NCI-H2196 (cell line): ENCODE measurements around the gene CDC42EP1.
"Not testable (repeated sequence)": the region's sequence is repeated elsewhere in the genome, so short reads cannot be mapped to it uniquely, and the experiment has no call there.

Experiments used
- DNase-seq: peaks from one replicate; lab custom pipeline; 2025; ENCODE audit not compliant: unreplicated experiment; lab: John Stamatoyannopoulos, UW

The CDC42EP1 gene

DNA sequence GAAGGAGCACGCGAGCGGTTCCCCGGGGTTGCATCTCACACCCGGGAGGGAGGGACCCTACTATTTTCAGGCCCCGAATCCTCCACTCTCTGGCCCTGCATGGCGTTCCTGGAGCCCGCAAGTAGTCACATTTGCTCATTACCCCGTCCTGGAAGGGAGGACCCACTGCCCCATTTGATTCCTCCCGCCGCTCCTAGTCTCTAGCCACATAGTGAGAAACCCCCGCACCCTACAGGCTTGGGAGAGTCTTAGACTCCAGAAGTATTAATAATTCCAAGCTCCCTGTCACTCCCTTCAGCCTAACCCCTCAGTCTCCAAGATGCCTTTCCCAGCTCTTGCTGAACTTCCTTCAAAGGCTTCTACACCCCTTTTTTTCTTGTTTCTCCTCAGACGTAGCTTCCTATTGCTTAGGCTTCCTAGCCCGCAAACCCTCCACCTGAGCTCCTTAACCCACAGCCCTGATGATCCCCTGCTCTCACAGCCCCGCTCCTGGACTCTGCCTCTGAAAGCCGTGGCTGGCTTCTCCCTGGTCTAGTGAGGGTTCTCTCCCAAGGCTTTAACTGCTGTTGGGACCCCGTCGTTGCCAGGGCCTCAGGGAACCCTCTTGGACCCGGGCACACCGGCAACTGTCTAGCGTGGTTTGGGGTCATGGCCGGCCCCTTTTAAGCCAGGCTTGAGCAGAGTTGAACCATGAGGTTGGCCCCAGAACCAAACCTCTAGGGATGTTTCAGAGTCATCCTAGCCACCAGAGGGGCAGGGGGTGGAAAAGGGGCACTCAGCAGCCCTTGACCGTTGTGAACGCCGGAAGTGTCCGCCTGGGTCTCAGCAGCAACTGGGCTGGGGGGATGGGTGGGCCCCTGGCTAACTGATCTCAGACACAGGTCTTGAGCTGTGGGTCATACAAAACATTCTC, 49.2 kb downstream of the CDC42EP1 start:
- no peak for DNase-seq

DNA sequence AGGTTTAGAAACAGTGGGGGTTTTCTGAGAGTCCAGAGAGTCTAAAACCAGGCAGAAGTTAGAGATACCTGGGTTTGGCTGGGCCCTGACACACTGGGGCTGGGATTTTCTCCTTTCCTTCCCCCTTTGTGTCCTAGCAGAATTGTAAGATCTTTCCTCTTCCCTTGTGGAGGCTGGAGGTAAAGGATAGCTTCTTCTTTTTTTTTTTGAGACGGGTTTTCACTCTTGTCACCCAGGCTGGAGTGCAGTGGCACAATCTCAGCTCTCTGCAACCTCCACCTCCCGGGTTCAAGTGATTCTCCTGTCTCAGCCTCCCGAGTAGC, 49.8 kb downstream of the CDC42EP1 start:
- DNase-seq: not testable (repeated sequence)

DNA sequence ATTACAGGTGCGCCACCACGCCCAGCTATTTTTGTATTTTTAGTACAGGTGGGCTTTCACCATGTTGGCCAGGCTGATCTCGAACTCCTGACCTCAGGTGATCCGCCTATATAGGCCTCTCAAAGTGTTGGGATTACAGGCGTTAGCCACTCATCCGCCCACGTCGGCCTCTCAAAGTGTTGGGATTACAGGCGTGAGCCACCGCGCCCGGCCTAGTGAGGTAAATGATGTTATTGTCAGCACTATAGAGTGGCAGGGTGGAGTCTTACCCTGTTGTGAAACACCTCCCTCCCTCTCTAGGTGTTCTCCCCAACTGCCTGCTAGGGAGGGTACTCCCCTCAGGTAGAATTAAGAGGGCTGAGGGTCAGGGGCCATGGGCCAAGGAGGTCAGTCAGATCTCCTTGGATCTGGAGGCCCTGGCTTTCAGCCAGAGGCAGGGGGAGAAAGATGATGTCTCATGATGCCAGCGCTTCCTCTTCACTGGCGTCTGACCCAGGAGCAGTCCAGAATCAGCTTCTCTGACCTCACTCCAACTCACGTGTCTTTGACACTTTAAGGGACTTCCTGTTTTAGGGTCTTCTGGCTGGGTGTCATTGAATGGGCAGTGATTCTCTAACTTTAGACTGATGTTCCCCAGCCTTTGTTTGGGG, 50.3 kb downstream of the CDC42EP1 start:
- no peak for DNase-seq

DNA sequence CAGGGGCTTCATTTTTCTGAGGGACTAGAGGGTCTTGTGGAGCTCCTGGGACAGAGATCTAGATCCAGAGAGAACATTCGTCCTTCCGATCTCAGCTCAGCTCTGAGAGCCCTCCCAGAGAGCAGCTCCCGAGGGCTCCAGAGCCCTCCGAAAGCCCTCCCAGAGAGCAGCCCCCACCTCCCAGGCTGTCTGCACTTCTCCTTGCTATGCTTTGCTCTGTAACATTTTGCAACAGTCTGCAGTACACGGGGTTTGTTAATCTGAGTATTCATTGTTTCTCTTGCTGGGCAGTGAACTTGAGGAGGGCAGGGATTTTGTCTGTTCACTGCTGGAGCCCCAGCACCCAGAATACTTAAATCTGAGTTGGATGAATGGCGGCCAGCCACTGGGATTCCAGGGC, 50.9 kb downstream of the CDC42EP1 start:
- DNase-seq: no peak

DNA sequence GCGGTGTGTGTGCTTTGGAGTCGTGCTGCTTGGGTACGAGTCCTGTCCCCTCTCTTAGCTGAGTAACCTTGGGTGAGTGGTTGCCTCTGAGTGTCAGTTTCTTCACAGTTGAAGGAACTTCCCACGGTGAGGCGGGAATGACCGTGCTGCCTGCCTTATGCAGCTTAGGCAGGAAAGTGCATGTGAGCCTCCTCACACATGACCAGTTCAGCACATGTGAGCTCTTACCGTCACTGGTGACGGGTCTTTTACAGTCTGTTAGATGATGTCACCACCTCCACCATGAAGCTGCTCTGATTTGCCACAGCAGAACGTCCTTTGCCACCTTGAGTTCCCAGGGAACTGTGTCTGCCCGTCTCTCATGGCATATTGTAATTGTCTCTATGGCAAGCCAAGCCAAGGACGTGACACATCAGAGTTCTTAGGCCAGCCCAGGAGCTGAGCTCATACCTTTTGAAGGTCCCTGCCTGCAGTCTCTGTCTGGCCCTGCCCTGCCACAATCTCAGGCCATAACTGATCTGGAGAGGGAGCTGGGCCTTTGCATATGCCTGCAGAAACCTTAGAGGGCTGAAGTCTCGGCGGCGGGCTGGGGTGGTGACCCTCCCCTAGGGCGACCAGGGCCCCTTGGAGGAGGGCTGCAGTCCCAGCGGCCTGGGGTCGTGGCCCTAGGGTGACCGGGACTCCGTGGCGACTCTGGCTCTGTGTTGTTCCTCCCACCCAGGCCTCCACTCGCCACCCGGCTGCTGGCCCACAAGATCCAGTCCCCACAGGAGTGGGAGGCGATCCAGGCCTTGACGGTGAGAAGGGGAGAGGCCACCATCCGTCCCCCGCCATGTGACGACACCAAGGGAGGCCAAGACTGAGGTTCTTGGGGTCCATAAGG, 56.2 kb downstream of the CDC42EP1 start:
- no peak for DNase-seq

DNA sequence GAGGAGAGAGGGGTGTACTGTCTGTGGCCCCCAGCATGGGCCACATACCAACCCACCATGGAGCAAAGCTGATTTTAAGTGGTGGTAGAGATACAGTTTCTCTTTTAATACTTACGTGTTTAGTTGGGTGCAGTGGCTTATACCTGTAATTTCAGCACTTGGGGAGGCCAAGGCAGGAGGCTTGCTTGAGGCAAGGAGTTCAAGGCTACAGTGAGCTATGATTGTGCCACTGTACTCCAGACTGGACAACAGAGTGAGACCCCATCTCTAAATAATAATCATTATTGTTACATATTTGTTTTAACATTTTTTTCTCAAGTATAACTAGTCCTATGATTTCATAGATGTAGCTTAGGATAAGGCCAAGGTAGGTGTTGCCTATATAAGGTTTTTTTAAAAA, 57.2 kb downstream of the CDC42EP1 start:
- DNase-seq: no peak

DNA sequence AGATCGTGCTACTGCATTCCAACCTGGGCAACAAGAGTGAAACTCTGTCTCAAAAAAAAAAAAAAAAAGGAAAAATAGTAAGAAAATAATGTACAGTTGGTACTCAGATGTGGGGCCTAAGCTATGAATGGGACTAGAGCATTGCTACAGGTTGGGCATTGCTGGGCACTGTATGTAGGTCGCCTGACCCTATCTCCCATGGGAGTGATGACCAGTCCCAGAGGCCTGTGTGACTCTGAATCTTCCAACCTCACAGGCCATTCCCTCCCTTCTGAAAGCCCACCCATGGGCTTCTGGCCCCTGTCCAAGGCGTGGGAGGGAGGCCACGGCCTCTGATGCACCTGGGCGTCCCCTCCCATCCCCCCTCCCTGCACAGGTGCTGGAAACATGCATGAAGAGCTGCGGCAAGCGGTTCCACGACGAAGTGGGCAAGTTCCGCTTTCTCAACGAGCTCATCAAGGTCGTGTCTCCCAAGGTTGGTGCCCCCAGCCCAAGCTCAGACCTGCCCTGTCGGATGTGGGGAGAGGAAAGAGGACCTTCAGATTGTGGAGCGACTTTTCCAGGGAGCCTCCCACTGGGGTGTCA, 57.9 kb downstream of the CDC42EP1 start:
- DNase-seq: no peak

DNA sequence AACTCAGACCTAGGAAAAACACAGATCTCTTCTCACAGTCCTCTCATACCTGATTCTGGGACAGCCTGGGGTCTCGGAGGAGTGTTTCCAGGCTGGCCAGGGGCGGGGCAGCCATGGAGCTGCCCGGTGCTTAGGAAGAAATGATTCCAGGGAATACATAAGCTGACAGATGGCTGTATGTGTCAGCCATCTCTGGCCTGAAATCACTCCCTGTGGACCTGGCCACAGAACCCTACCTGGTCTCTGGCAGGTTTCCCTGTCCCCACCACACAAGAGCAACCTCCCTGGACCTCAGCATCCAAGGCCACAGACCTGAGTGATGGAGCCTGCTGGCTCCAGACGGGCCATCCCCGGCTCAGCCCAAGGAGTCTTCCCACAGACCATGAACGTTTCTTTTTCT, 58.4 kb downstream of the CDC42EP1 start:
- no peak for DNase-seq
